GM21515 (cell line): Measurements from ENCODE around the gene DSCAM.

Experiments
- ATAC-seq: cut with Tn5 transposase; IDR thresholded peaks from one replicate; pipeline ENCODE4 v1.9.1; 2021; ENCODE audit not compliant: unreplicated experiment

Gene DSCAM

DNA sequence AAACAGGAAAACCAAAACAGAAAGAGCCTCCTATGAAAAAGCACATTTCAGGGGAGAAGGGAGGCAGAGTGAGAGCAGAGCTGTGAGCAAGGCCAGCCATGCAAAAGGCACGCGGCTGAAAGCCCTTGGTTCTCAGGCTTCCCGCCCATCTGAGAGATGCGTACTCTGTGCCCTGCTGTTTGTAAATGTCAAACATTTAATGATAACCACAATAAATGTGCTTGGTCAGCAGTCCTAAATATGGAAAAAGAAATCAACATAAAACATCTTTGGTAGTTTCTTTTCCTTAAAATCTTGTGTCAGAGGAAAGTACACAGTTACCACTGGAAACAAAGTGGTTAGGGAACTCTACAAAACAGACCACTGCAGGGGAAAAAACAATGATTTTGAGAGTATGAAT lies 283.1 kb downstream of the DSCAM start:
- no peak for ATAC-seq

DNA sequence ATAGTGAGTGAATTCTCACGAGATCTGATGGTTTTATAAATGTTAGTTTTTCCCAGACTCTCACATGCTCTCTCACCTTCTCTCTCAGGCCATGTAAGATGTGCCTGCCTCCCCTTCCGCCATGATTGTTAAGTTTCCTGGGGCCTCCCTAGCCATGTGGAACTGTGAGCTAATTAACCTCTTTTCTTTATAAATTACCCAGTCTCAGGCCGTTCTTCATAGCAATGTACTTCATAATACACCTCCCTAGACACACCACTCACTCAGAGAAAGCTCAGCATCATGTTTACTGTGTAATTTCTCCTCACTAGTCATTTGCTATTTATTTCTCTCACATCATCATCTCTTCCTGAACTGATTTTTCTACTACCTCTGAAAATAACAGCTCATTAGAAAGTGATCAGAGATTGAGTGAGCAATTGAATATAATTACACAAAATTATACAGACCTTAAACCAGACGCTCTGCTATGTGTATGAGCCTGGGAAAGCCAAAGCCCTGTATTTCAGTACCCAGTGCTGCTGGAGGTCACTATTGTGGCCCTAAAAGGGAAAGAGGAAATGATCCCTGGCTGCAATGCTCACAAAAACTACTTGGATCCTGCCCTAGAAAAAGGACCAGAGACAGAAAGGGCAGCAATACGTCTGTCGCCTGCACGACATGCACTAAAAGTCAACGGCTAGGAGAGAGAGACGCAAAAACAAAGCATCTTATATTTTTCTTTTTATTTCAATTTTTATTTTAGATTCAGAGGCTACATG lies 284.5 kb downstream of the DSCAM start:
- ATAC-seq: no peak

DNA sequence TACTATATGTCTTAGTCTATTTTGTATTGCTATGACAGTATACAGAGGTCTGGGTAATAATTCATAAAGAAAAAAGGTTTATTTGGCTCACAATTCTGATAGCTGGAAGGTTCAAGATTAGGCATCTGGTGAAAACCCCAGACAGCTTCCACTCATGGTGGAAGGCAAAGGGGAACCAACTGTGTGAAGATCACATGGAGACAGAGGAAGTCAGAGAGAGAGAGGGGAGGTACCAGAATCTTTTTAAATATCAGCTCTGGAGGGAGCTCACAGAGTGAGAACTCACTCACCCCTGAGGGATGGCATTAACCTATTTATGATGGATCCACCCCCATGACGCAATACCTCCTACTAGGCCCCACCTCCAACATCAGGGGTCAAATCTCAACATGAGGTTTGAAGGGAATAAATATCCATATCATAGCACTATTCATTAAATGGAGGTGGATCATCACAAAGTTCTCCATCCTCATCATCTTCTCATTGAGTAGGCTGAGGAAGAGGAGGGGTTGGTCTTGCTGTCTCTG lies 290.5 kb downstream of the DSCAM start:
- no peak for ATAC-seq

GRCh38 chr21:40555021-40555528 lies 291.9 kb downstream of the DSCAM start:
- no peak for ATAC-seq

DNA sequence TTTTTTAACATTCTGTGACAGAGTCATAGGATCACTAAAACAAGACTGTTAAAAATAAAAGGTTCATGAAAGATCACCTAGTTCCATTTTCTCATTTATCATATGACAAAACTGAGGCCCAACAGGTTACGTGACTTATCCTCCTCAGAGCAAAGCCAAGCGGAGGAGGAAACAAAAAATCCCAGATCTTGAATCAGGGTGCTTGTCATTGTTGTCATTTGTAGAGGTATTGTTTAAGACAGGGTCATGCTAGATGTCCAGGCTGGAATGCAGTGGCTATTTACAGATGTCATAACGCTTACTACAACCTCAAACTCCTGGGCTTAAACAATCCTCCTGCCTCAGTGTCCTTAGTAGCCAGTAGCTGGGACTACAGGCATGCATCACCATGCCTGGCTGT lies 293.2 kb downstream of the DSCAM start:
- no peak for ATAC-seq

DNA sequence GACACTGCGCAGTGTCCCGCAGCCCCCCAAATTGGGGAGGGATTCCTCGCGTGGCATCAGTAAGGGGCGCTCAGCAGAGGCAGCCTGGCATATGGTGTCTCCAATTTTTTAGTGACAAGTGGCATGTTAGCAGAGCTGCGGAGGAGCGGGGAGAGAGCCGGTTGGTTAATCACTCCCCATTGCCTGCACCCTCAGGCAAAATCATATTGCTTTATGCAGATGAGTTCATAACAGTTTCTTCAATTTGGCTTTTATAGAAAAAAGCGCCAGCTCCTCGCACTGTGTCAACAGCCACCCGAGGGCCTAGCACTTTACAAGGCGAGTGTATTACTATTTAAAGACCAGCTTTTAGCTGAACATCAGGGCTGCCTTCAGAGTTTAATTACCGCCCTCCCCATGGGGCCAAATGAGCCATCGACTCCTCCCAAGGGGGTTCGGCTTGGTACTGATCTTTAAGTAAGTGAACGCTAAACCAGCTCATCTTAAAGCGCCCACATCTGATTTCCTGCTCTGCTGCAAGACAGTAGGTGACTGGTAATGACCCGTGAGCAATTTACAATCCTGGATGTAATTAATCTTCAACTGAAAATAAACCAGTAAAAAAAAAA lies 298.9 kb downstream of the DSCAM start:
- ATAC-seq: no peak

DNA sequence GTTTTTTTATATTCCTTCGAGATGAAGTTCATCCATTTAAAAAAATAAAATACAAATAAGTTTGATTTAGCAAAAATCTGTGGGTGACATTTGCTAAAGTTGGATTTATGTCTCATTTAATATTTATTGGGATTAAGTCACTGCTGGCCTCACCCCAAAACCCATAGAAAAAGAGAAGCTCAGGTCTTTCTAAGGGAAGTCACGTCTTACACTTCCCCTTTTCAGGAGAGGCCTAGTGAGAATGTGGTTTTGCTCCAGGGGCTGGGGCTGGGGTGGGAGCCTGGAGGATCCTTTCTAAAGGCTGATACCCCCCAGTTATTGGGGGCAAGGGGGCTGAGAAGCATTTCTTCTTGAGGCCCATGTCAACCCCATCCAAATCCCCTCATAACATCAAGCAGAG lies 300.3 kb downstream of the DSCAM start:
- ATAC-seq: no peak

DNA sequence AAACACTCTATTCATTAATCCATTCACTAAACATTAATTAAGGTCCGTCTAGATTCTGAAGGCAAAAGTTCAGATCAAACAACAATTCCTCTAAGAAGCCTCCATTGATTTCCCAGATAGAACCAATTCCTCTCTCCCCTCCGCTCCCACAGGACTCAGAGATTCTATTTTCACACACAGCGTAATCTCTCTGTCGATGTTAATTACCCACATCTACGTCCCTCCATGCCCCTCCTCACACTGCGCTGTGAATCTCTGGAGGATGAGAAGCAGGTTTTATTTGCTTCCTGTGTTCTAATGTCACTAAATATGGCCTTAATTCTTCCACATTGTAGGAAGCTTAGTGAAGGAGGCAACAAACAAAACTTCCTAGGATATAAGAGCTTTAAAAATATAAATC lies 306.7 kb downstream of the DSCAM start:
- ATAC-seq: no peak

GRCh38 chr21:40534886-40535285 lies 312.1 kb downstream of the DSCAM start:
- no peak for ATAC-seq

DNA sequence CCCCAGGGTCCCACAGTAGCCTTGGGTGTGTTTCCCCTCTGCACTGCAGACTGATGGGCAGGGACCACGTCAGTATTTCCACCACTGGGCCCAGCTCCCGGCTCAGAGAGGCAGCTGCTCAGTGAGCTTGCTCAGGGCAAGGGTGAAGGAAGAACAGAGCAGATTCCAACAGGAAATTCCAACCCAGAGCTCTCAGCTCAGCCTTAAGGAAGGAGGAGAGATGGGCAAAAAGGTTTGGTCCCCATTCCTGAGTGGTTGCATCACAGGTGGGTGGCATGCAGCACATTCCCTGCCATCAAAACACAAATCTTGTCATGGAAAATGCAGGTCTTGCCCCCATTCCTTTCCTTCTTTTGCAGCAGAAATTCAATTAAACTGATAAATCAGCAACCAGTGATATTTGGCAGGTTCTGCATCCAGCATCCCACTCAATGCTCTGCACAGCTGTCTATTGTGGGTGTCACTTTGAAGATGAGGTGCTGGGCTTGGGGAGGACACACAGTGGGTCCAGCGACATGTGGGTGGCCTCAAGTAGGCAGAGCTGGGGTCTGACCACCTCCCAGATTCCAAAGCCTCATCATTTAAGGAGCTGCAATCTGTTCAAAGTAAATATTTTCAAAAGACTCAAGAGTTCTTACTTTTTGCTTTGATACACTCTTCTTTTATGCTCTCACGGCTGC lies 315.4 kb downstream of the DSCAM start:
- no peak for ATAC-seq

- no peak for ATAC-seq
Measured at GRCh38 chr21:40531016-40531415, 315.9 kb downstream of the DSCAM start.

GRCh38 chr21:40517646-40518045 lies 329.3 kb downstream of the DSCAM start:
- ATAC-seq: no peak

DNA sequence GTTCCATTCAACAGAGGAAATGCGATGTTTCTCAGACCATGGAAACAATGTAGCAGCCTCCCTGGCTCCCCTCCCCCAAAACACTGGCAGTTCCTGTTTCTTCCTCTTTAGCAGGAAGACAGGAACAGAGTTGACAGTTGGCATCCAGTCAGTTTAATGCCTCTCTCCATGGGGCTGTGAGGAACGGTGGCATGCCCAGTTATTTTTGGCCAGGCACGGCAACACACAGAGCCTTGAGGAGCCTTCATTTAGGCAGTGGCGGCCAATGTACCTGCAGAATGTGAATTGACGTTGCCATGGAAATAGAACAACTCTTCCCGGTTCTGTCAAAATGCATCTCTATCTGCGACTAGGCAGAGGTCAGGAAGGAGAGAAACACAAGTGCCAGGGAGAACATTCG lies 330.6 kb downstream of the DSCAM start:
- no peak for ATAC-seq

DNA sequence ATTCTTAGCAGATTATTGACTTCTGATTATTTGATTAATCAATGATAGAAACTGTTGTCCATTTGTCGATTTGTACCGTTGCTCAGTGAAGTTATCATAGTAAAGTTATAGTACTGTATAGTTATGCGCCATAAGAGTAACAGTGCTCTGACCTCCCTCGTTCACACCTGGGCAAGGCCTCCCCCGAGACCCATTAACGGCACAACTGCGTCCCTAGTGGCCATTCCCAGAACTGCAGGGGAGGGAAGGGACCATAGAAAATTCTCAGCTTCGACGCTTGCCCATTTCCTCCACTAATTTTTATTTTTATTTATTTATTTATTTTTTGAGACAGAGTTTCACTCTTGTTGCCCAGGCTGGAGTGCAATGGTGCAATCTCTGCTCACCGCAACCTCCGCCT lies 334.4 kb downstream of the DSCAM start:
- ATAC-seq: no peak

GRCh38 chr21:40507978-40508377 lies 339.0 kb downstream of the DSCAM start:
- ATAC-seq: no peak

DNA sequence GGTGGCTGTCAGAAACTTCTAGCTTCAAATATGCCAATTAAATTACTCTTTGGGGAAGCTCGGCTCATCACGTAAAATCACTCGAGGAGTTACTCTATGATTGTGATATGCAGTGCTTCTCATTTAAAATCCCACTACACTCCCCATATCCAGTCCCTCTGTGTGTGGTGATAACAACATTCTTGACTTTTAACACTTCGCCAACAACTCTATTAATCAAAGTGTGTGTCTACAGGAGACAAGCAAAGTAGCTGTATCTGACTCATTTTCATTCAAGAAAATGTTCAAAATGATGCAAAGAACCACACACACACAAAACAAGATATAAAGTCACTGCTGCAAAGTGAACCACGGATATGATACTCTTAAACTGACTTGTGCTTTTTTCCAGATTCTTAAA lies 341.3 kb downstream of the DSCAM start:
- no peak for ATAC-seq

DNA sequence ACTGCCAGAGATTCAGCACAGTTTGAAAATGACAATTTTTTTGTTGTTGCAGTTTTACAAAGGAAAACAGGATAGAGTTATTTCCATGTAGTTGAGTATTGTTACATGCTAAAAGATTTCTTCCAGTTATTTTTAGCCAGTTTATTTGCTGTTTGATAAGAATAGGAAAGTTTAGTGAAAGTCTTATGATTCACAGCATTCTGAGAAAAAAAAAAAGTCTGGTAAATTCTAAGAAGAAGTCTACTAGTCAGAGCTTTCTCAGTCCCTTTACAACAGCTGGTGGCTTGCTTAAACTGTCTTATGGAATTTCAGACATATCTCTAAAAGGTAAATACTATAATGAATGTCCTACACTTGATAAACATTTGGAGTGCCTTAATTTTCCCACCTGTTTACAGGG lies 341.7 kb downstream of the DSCAM start:
- no peak for ATAC-seq

DNA sequence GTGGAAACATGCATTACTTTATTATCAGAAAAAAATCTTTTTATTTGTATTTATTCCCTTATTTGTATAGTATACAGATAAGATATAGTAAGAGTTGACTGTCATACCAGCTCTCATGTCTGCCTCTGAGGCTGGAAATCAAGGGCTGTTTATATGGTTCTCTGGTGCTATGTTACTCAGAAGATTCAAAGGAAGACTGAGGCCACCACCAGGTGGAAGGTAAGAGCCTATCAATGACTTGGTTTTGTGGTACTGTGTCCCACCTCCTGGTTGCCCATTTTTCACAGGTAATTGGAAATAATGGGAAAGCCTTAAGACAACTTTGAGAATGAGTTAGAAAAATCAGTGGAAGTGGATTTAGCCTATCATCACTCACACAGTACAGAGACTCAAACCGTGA lies 342.1 kb downstream of the DSCAM start:
- ATAC-seq: no peak

- ATAC-seq: no peak
Measured at GRCh38 chr21:40496116-40496515, 350.8 kb downstream of the DSCAM start.

- ATAC-seq: no peak
Measured at GRCh38 chr21:40490408-40490807, 356.6 kb downstream of the DSCAM start.

DNA sequence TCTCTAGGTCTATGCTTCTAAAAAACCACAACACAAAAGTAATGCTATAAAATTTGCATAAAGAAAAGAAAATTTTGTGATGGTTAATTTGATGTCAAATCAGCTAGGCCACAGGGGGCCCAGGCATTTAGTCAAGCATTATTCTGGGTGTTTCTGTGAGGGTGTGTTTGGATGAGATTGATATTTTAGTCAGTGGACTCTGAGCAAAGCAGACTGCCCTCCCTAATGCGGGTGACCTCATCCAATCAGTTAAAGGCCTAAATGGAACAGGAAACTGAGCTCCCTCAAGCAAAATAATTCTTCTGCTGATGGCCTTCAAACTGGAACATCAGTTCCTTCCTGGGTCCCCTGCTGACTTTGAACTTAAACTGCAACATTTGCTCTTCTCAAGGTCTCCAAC lies 358.0 kb downstream of the DSCAM start:
- ATAC-seq: no peak

DNA sequence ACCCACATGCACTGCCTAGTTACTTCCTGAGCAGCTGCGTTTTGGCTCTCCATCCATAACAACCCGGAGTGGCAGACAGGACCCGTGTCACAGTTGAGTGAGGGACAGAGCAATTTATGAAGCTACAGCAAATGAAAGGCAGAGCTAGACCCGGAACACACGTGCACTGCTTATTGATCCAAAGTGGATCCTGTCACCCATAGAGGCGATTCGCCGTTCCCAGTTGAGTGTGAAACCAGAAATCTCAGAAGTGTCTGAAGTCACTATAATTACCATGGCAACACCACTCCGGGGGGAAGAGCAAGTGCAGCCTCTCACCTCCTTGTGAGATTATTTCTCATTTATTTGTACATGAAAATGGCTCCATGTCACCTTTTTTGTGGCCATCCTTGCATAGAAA lies 365.2 kb downstream of the DSCAM start:
- no peak for ATAC-seq
